Measurements from ENCODE around the gene TANC1. TPM values are rescaled to one million over a fixed set of nuclear protein-coding genes. Genes with fewer than 3 reads are reported as not detected.

The TANC1 gene
- total and polyA plus RNA-seq, 2 experiments from 2014 or later = 2.8 to 9.5 TPM

DNA sequence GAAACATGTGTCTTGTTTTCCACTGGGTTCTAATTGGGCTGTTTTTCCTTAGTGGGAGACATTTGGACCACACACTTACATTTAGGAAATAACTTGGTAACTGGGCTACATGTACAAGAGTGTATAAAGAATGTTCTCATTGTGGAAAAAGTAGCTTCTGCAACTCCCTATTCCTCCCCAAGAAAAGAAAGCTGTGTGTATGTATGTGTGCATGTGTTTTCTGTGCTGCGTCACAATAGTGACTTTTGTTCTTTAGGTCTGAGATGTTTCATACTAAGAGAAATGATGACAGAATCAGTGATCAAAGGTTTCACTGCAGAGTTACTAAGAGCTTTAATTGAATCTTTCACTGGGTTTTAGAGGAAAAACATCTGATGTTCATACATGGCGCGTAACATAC is 82.7 kb downstream of the TANC1 start:
- Histone ChIP-seq H3K36me3 (ENCODE audit: insufficient read depth) (no peaks in the 10 kb centered on the region), H3K4me3 (no peak overlapping the region), H3K79me2 (replicated peaks; ENCODE audit: insufficient read depth) (no peaks in the 10 kb centered on the region), H3K27me3 (ENCODE audit: insufficient read depth) (no peaks in the 10 kb centered on the region), H2AFZ (no peak overlapping the region), H3K4me1 (ENCODE audit: insufficient read depth) (peaks cover 10% of the 10 kb centered on the region; the same call in 1 of the 2 replicates), H4K20me1 (replicated peaks; ENCODE audit: insufficient read depth) (no peaks in the 10 kb centered on the region), H3K4me2 (no peak overlapping the region), H3K27ac (ENCODE audit: low read depth) (no peak overlapping the region), H3F3A (replicated peaks; ENCODE audit: low read depth) (no peaks in the 10 kb centered on the region), H3K9me2 (ENCODE audit: insufficient read depth) (no peaks in the 10 kb centered on the region)
- TF ChIP-seq EZH2phosphoT487 (IDR thresholded peaks at IDR 0.05; ENCODE audit: unreplicated experiment) (no peak), ZNF331 (CRISPR knock-in tag; IDR thresholded peaks at IDR 0.05; ENCODE audit: low read depth) (no peak)
- TF ChIP-seq, protein P1, sequence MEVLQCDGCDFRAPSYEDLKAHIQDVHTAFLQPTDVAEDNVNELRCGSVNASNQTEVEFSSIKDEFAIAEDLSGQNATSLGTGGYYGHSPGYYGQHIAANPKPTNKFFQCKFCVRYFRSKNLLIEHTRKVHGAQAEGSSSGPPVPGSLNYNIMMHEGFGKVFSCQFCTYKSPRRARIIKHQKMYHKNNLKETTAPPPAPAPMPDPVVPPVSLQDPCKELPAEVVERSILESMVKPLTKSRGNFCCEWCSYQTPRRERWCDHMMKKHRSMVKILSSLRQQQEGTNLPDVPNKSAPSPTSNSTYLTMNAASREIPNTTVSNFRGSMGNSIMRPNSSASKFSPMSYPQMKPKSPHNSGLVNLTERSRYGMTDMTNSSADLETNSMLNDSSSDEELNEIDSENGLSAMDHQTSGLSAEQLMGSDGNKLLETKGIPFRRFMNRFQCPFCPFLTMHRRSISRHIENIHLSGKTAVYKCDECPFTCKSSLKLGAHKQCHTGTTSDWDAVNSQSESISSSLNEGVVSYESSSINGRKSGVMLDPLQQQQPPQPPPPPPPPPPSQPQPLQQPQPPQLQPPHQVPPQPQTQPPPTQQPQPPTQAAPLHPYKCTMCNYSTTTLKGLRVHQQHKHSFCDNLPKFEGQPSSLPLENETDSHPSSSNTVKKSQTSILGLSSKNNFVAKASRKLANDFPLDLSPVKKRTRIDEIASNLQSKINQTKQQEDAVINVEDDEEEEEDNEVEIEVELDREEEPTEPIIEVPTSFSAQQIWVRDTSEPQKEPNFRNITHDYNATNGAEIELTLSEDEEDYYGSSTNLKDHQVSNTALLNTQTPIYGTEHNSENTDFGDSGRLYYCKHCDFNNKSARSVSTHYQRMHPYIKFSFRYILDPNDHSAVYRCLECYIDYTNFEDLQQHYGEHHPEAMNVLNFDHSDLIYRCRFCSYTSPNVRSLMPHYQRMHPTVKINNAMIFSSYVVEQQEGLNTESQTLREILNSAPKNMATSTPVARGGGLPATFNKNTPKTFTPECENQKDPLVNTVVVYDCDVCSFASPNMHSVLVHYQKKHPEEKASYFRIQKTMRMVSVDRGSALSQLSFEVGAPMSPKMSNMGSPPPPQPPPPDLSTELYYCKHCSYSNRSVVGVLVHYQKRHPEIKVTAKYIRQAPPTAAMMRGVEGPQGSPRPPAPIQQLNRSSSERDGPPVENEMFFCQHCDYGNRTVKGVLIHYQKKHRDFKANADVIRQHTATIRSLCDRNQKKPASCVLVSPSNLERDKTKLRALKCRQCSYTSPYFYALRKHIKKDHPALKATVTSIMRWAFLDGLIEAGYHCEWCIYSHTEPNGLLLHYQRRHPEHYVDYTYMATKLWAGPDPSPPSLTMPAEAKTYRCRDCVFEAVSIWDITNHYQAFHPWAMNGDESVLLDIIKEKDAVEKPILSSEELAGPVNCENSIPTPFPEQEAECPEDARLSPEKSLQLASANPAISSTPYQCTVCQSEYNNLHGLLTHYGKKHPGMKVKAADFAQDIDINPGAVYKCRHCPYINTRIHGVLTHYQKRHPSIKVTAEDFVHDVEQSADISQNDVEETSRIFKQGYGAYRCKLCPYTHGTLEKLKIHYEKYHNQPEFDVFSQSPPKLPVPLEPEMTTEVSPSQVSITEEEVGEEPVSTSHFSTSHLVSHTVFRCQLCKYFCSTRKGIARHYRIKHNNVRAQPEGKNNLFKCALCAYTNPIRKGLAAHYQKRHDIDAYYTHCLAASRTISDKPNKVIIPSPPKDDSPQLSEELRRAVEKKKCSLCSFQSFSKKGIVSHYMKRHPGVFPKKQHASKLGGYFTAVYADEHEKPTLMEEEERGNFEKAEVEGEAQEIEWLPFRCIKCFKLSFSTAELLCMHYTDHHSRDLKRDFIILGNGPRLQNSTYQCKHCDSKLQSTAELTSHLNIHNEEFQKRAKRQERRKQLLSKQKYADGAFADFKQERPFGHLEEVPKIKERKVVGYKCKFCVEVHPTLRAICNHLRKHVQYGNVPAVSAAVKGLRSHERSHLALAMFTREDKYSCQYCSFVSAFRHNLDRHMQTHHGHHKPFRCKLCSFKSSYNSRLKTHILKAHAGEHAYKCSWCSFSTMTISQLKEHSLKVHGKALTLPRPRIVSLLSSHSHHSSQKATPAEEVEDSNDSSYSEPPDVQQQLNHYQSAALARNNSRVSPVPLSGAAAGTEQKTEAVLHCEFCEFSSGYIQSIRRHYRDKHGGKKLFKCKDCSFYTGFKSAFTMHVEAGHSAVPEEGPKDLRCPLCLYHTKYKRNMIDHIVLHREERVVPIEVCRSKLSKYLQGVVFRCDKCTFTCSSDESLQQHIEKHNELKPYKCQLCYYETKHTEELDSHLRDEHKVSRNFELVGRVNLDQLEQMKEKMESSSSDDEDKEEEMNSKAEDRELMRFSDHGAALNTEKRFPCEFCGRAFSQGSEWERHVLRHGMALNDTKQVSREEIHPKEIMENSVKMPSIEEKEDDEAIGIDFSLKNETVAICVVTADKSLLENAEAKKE (CRISPR knock-in tag; IDR thresholded peaks at IDR 0.05) = no peak
- TF ChIP-seq, protein P2, sequence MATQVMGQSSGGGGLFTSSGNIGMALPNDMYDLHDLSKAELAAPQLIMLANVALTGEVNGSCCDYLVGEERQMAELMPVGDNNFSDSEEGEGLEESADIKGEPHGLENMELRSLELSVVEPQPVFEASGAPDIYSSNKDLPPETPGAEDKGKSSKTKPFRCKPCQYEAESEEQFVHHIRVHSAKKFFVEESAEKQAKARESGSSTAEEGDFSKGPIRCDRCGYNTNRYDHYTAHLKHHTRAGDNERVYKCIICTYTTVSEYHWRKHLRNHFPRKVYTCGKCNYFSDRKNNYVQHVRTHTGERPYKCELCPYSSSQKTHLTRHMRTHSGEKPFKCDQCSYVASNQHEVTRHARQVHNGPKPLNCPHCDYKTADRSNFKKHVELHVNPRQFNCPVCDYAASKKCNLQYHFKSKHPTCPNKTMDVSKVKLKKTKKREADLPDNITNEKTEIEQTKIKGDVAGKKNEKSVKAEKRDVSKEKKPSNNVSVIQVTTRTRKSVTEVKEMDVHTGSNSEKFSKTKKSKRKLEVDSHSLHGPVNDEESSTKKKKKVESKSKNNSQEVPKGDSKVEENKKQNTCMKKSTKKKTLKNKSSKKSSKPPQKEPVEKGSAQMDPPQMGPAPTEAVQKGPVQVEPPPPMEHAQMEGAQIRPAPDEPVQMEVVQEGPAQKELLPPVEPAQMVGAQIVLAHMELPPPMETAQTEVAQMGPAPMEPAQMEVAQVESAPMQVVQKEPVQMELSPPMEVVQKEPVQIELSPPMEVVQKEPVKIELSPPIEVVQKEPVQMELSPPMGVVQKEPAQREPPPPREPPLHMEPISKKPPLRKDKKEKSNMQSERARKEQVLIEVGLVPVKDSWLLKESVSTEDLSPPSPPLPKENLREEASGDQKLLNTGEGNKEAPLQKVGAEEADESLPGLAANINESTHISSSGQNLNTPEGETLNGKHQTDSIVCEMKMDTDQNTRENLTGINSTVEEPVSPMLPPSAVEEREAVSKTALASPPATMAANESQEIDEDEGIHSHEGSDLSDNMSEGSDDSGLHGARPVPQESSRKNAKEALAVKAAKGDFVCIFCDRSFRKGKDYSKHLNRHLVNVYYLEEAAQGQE (IDR thresholded peaks at IDR 0.05; ENCODE audit: unreplicated experiment) = no peak
- no peaks in the 10 kb centered on the region for H3K36me3 Mint-ChIP-seq (ENCODE audit: low read depth)
- H3K4me1 Mint-ChIP-seq = peaks cover 13% of the 10 kb centered on the region
- ATAC-seq (no peak), DNase-seq (ENCODE audit: low spot score) (no peak)
- no peak overlapping the region for H3K4me3 Mint-ChIP-seq
- no peak overlapping the region for H3K27ac Mint-ChIP-seq
- no peaks in the 10 kb centered on the region for H3K9me3 Mint-ChIP-seq
- H3K27me3 Mint-ChIP-seq (ENCODE audit: insufficient read depth, low read depth, poor library complexity) = no peaks in the 10 kb centered on the region
